A549 treated with RU486 at 1 μM for 4 hours (cell line): ENCODE results near the gene PEX5L. TPM values are rescaled to one million over a fixed set of nuclear protein-coding genes. Genes with fewer than 3 reads are reported as not detected.

ENCODE experiments used
- total RNA-seq: library from RNA; stranded (reverse); fragments of 200-300 nt; extraction: Qiagen RNA extraction; gene quantifications from 5 replicates; pipeline ENCODE4 v1.2.3, GENCODE V29; 2022; ENCODE audit warnings: low read depth

PEX5L gene
- not detected in 5 replicates for total RNA-seq

GRCh38 chr3:180036671-180037455 lies at the start of gene PEX5L:
PEX5L (minus strand) TSS chr3:180036937; CDS start chr3:180036599, 338 bp downstream.

